Progenitor cell of endocrine pancreas (in vitro differentiated cells): Measurements from ENCODE around the gene ALPK1. TPM values are rescaled to one million over a fixed set of nuclear protein-coding genes. Genes with fewer than 3 reads are reported as not detected.
"Not testable (repeated sequence)": the region's sequence is repeated elsewhere in the genome, so short reads cannot be mapped to it uniquely, and the experiment has no call there.

Experiments
- DNase-seq: peaks from one replicate; pipeline ENCODE4 v3.0.0; 2021; ENCODE audit warnings: low spot score; ENCODE audit not compliant: unreplicated experiment
- H3K27ac Mint-ChIP-seq: 2 replicates; pipeline ENCODE4 v1.8.0; 2021; ENCODE audit warnings: mild to moderate bottlenecking, moderate library complexity, mixed read lengths
- H3K27me3 Mint-ChIP-seq: 2 replicates; pipeline ENCODE4 v1.8.0; 2021; ENCODE audit warnings: mixed read lengths
- H3K36me3 Mint-ChIP-seq: 2 replicates; pipeline ENCODE4 v1.8.0; 2022; ENCODE audit warnings: mixed read lengths; ENCODE audit not compliant: insufficient read depth
- H3K4me1 Mint-ChIP-seq: 2 replicates; pipeline ENCODE4 v1.8.0; 2021; ENCODE audit warnings: low read depth, mixed read lengths
- H3K4me3 Mint-ChIP-seq: 2 replicates; pipeline ENCODE4 v1.8.0; 2021; ENCODE audit warnings: low read depth, mild to moderate bottlenecking, moderate library complexity, mixed read lengths
- H3K9me3 Mint-ChIP-seq: 2 replicates; pipeline ENCODE4 v1.8.0; 2021; ENCODE audit warnings: low read depth, mixed read lengths
- CTCF ChIP-seq: fragments of 200-600 bp; sonication (generic); IDR thresholded peaks from one replicate; pipeline ENCODE4 v1.5.0; 2021; ENCODE audit warnings: antibody characterized with exemption, mild to moderate bottlenecking; ENCODE audit not compliant: unreplicated experiment
- total RNA-seq: library from RNA; stranded (reverse); gene quantifications from 2 replicates; pipeline ENCODE4 v1.2.1, GENCODE V29; 2021

ALPK1 gene
- total RNA-seq, 1 donor from 2014 or later = 1.4 TPM

- no peaks in the 10 kb centered on the region for H3K27me3 Mint-ChIP-seq
- H3K4me3 Mint-ChIP-seq = no peak overlapping the region
- no peaks in the 10 kb centered on the region for H3K9me3 Mint-ChIP-seq
- TF ChIP-seq CTCF = no peak
- H3K27ac Mint-ChIP-seq = no peak overlapping the region
- DNase-seq = no peak
- H3K4me1 Mint-ChIP-seq = no peaks in the 10 kb centered on the region
- H3K36me3 Mint-ChIP-seq = no peaks in the 10 kb centered on the region
Measured at GRCh38 chr4:112472318-112472717, 175.1 kb downstream of the ALPK1 start.

GRCh38 chr4:112473985-112474384 lies 176.8 kb downstream of the ALPK1 start:
- H3K4me1 Mint-ChIP-seq = no peaks in the 10 kb centered on the region
- H3K9me3 Mint-ChIP-seq = peaks cover 6% of the 10 kb centered on the region
- no peaks in the 10 kb centered on the region for H3K27me3 Mint-ChIP-seq
- no peaks in the 10 kb centered on the region for H3K36me3 Mint-ChIP-seq
- no peak overlapping the region for H3K4me3 Mint-ChIP-seq
- no peak for DNase-seq
- TF ChIP-seq CTCF = no peak
- no peak overlapping the region for H3K27ac Mint-ChIP-seq

- H3K4me1 Mint-ChIP-seq = no peaks in the 10 kb centered on the region
- no peak for TF ChIP-seq CTCF
- H3K36me3 Mint-ChIP-seq = peaks cover 3% of the 10 kb centered on the region
Measured at GRCh38 chr4:112485930-112486329, 188.8 kb downstream of the ALPK1 start.

GRCh38 chr4:112490808-112491207 lies 193.6 kb downstream of the ALPK1 start:
- H3K36me3 Mint-ChIP-seq, H3K4me1 Mint-ChIP-seq, H3K27me3 Mint-ChIP-seq, DNase-seq, H3K27ac Mint-ChIP-seq, H3K4me3 Mint-ChIP-seq: not testable (repeated sequence)
- H3K9me3 Mint-ChIP-seq = peaks cover 22% of the 10 kb centered on the region

More at GRCh38 chr4:112485930-112486329, 188.8 kb downstream of the ALPK1 start:
- no peak for DNase-seq
- no peak overlapping the region for H3K27ac Mint-ChIP-seq
- H3K4me3 Mint-ChIP-seq = no peak overlapping the region
- no peaks in the 10 kb centered on the region for H3K27me3 Mint-ChIP-seq
- H3K9me3 Mint-ChIP-seq = peaks cover 19% of the 10 kb centered on the region

Other genes with a start within 250 kb of the ALPK1 start
- 0.22 and 0.29 TPM in 2 replicates for gene FAM241A, start 151.9 kb upstream of the ALPK1 start, total RNA-seq
- 17.0 and 18.6 TPM in 2 replicates for gene AP1AR, start 65.6 kb upstream of the ALPK1 start, total RNA-seq
- gene TIFA, start 11.5 kb upstream of the ALPK1 start, total RNA-seq = 10.4 TPM in 2 replicates
- not detected in 2 replicates for gene NEUROG2, start 218.8 kb downstream of the ALPK1 start, total RNA-seq